GM12878 (cell line): Measurements from ENCODE around the gene FGF11. TPM values are rescaled to one million over a fixed set of nuclear protein-coding genes. Genes with fewer than 3 reads are reported as not detected.

Experiments used
- ASH2L ChIP-seq: fragments of 300-600, 200-600 bp; sonication (generic); IDR thresholded peaks from 2 replicates; pipeline ENCODE4 v1.6.1; 2017; ENCODE audit warnings: low read depth, mild to moderate bottlenecking, borderline replicate concordance
- ATF7 ChIP-seq: fragments of 450-650 bp; IDR thresholded peaks from 2 replicates; pipeline ENCODE4 v1.6.1; 2016; ENCODE audit warnings: low read depth, mild to moderate bottlenecking
- CBFB ChIP-seq: IDR thresholded peaks from 2 replicates; pipeline ENCODE4 v1.6.1; 2016; ENCODE audit warnings: antibody characterized with exemption, low read depth
- FOS ChIP-seq: IDR thresholded peaks from 3 replicates; pipeline ENCODE4 v1.6.1; 2011; ENCODE audit warnings: borderline replicate concordance; ENCODE audit not compliant: insufficient read length; ENCODE audit errors: extremely low read depth
- FOXM1 ChIP-seq: IDR thresholded peaks from 2 replicates; pipeline ENCODE4 v1.6.1; 2012; ENCODE audit warnings: low read depth, mild to moderate bottlenecking, inconsistent platforms, low read length, moderate library complexity
- PAX5 ChIP-seq: IDR thresholded peaks from 2 replicates; pipeline ENCODE4 v1.6.1; 2011; ENCODE audit warnings: low read depth, low read length, borderline replicate concordance
- RAD51 ChIP-seq: fragments of 450-650 bp; IDR thresholded peaks from 2 replicates; pipeline ENCODE4 v1.6.1; 2016; ENCODE audit warnings: moderate library complexity, mild to moderate bottlenecking, inconsistent platforms
- ZNF207 ChIP-seq: fragments of 450-650 bp; IDR thresholded peaks from 2 replicates; pipeline ENCODE4 v1.6.1; 2014; ENCODE audit warnings: antibody characterized with exemption, mild to moderate bottlenecking, borderline replicate concordance
- ZNF24 ChIP-seq: fragments of 450-650 bp; IDR thresholded peaks from 2 replicates; pipeline ENCODE4 v1.6.1; 2017; ENCODE audit warnings: antibody characterized with exemption, mild to moderate bottlenecking
- polyA plus RNA-seq, 11 experiments: library from polyadenylated mRNA; depleted of rRNA in 4 of 11; unstranded in 6 of 11; stranded (reverse) in 5 of 11; fragments of >200 nt; fragmentation: Nextera tagmentation in 4 of 11; fragmentation: Illumina TruSeq in 1 of 11; extraction: Ambion mirVana in 4 of 11; extraction: Trizol in 1 of 11; gene quantifications; 1 replicate in 1 of 11; 2 replicates in 10 of 11; pipeline versions ENCODE4 v1.2.1 to v1.2.3, GENCODE V29; 2011 to 2016; ENCODE audit warnings: inconsistent platforms in 2 of 11, missing spikeins in 2 of 11, low read depth in 1 of 11
- total RNA-seq, 4 experiments: library from RNA; depleted of rRNA in 3 of 4; stranded (reverse); fragments of >200 nt in 3 of 4; fragmentation: Illumina TruSeq in 1 of 4; extraction: Trizol in 1 of 4; gene quantifications; 2 replicates each; pipeline versions ENCODE4 v1.2.1 to v1.2.3, GENCODE V29; 2013 to 2021
- TF ChIP-seq, protein P1 (sequence below): fragments of 450-650 bp; IDR thresholded peaks from 2 replicates; pipeline ENCODE4 v1.6.1; 2017; ENCODE audit warnings: mild to moderate bottlenecking, low read depth, inconsistent platforms; ENCODE audit not compliant: poor library complexity, severe bottlenecking
- TF ChIP-seq, protein P2 (sequence below): IDR thresholded peaks from 2 replicates; pipeline ENCODE4 v1.6.1; 2012; ENCODE audit warnings: low read depth, low read length, improper control_type of control experiment
- TF ChIP-seq, protein P3 (sequence below): fragments of 450-650 bp; IDR thresholded peaks from 2 replicates; pipeline ENCODE4 v1.6.1; 2017; ENCODE audit warnings: mild to moderate bottlenecking, moderate library complexity
- TF ChIP-seq, protein P4 (sequence below): fragments of 450-650 bp; IDR thresholded peaks from 2 replicates; pipeline ENCODE4 v1.6.1; 2017; ENCODE audit warnings: borderline replicate concordance
- TF ChIP-seq, protein P5 (sequence below): fragments of 450-650 bp; formaldehyde crosslinking; IDR thresholded peaks from 2 replicates; pipeline ENCODE4 v1.4.0; 2022; ENCODE audit warnings: mild to moderate bottlenecking, moderate library complexity

Gene FGF11
- total and polyA plus RNA-seq, 10 of the 15 experiments (the other 5 are each of a cell fraction or from before 2014, with no cell fraction given) = 0.69 to 21.1 (median 2.6) TPM

DNA sequence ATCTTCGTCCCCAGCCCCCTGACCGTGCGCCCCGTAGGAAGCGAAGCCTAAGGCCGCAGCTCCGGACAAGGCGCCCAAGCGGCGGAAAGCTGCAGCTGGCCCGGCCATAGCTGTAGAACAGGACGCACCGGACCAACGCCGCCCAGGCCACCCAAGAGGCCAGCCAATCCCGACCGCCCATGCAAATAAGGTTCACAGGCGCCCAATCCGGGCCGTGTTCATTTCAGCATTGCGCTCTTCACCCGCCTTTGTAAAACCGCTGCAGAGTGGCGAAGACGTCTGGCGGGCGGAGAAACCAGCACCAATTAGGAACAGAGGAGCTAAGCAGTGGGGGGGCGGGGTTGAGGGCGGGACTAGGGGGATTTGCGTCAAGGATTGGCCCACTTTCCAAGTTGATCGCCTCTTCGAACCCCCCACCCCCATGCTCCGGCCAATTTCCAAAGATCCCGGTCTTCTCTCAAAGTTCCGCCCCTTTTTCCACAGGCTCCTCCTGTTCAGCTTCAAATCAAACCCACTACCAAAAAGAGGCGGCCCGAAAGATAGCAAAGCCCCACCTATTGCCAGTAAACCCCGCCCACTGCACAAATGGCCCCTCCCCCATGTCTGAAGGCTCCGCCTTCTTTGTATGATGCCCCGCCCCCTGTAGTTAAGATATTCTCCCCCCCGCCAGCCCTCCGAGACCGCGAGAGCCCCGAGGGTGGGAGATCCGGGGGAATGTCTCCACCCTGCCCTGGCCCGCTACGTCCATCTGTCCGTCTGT lies 35.2 kb upstream of the FGF11 start, which contains the start of gene TMEM256 (continued):
- TF ChIP-seq, protein P1, sequence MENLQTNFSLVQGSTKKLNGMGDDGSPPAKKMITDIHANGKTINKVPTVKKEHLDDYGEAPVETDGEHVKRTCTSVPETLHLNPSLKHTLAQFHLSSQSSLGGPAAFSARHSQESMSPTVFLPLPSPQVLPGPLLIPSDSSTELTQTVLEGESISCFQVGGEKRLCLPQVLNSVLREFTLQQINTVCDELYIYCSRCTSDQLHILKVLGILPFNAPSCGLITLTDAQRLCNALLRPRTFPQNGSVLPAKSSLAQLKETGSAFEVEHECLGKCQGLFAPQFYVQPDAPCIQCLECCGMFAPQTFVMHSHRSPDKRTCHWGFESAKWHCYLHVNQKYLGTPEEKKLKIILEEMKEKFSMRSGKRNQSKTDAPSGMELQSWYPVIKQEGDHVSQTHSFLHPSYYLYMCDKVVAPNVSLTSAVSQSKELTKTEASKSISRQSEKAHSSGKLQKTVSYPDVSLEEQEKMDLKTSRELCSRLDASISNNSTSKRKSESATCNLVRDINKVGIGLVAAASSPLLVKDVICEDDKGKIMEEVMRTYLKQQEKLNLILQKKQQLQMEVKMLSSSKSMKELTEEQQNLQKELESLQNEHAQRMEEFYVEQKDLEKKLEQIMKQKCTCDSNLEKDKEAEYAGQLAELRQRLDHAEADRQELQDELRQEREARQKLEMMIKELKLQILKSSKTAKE = peak; percentile 24
- TF ChIP-seq ZNF207 = no peak
- TF ChIP-seq, protein P2, sequence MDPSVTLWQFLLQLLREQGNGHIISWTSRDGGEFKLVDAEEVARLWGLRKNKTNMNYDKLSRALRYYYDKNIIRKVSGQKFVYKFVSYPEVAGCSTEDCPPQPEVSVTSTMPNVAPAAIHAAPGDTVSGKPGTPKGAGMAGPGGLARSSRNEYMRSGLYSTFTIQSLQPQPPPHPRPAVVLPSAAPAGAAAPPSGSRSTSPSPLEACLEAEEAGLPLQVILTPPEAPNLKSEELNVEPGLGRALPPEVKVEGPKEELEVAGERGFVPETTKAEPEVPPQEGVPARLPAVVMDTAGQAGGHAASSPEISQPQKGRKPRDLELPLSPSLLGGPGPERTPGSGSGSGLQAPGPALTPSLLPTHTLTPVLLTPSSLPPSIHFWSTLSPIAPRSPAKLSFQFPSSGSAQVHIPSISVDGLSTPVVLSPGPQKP = no peak; the same call in 1 of the 2 replicates
- TF ChIP-seq FOS = peak; percentile 48
- no peak for TF ChIP-seq ASH2L
- TF ChIP-seq ZNF24 = no peak
- TF ChIP-seq, protein P3, sequence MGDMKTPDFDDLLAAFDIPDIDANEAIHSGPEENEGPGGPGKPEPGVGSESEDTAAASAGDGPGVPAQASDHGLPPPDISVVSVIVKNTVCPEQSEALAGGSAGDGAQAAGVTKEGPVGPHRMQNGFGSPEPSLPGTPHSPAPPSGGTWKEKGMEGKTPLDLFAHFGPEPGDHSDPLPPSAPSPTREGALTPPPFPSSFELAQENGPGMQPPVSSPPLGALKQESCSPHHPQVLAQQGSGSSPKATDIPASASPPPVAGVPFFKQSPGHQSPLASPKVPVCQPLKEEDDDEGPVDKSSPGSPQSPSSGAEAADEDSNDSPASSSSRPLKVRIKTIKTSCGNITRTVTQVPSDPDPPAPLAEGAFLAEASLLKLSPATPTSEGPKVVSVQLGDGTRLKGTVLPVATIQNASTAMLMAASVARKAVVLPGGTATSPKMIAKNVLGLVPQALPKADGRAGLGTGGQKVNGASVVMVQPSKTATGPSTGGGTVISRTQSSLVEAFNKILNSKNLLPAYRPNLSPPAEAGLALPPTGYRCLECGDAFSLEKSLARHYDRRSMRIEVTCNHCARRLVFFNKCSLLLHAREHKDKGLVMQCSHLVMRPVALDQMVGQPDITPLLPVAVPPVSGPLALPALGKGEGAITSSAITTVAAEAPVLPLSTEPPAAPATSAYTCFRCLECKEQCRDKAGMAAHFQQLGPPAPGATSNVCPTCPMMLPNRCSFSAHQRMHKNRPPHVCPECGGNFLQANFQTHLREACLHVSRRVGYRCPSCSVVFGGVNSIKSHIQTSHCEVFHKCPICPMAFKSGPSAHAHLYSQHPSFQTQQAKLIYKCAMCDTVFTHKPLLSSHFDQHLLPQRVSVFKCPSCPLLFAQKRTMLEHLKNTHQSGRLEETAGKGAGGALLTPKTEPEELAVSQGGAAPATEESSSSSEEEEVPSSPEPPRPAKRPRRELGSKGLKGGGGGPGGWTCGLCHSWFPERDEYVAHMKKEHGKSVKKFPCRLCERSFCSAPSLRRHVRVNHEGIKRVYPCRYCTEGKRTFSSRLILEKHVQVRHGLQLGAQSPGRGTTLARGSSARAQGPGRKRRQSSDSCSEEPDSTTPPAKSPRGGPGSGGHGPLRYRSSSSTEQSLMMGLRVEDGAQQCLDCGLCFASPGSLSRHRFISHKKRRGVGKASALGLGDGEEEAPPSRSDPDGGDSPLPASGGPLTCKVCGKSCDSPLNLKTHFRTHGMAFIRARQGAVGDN = peak; percentile 35; the same call in 1 of the 2 replicates
- TF ChIP-seq, protein P4, sequence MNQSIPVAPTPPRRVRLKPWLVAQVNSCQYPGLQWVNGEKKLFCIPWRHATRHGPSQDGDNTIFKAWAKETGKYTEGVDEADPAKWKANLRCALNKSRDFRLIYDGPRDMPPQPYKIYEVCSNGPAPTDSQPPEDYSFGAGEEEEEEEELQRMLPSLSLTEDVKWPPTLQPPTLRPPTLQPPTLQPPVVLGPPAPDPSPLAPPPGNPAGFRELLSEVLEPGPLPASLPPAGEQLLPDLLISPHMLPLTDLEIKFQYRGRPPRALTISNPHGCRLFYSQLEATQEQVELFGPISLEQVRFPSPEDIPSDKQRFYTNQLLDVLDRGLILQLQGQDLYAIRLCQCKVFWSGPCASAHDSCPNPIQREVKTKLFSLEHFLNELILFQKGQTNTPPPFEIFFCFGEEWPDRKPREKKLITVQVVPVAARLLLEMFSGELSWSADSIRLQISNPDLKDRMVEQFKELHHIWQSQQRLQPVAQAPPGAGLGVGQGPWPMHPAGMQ = no peak
- TF ChIP-seq, protein P5, sequence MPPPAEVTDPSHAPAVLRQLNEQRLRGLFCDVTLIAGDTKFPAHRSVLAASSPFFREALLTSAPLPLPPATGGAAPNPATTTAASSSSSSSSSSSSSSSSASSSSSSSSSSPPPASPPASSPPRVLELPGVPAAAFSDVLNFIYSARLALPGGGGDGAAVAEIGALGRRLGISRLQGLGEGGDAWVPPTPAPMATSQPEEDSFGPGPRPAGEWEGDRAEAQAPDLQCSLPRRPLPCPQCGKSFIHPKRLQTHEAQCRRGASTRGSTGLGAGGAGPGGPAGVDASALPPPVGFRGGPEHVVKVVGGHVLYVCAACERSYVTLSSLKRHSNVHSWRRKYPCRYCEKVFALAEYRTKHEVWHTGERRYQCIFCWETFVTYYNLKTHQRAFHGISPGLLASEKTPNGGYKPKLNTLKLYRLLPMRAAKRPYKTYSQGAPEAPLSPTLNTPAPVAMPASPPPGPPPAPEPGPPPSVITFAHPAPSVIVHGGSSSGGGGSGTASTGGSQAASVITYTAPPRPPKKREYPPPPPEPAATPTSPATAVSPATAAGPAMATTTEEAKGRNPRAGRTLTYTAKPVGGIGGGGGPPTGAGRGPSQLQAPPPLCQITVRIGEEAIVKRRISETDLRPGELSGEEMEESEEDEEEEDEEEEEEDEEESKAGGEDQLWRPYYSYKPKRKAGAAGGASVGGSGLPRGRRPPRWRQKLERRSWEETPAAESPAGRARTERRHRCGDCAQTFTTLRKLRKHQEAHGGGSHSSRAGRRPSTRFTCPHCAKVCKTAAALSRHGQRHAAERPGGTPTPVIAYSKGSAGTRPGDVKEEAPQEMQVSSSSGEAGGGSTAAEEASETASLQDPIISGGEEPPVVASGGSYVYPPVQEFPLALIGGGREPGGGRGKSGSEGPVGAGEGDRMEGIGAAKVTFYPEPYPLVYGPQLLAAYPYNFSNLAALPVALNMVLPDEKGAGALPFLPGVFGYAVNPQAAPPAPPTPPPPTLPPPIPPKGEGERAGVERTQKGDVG (CRISPR knock-in tag) = no peak
- peak; percentile 41 for TF ChIP-seq ATF7
- no peak for TF ChIP-seq RAD51
- no peak for TF ChIP-seq PAX5
- TF ChIP-seq CBFB = peak; percentile 46; the same call in 1 of the 2 replicates
- no peak for TF ChIP-seq FOXM1
